Stimulated activated CD4-positive, alpha-beta T cell treated with anti-CD3 and anti-CD28 coated beads, TNF-alpha, amount 100 ng/mL, for 48 hours (primary cell): Measurements from ENCODE around the gene B4GALNT2.

Experiments used
- DNase-seq, 3 donors: peaks; one replicate each; pipeline ENCODE4 v3.0.0-alpha.2; 2020; ENCODE audit warnings: low read depth in 3 of 3

The B4GALNT2 gene

DNA sequence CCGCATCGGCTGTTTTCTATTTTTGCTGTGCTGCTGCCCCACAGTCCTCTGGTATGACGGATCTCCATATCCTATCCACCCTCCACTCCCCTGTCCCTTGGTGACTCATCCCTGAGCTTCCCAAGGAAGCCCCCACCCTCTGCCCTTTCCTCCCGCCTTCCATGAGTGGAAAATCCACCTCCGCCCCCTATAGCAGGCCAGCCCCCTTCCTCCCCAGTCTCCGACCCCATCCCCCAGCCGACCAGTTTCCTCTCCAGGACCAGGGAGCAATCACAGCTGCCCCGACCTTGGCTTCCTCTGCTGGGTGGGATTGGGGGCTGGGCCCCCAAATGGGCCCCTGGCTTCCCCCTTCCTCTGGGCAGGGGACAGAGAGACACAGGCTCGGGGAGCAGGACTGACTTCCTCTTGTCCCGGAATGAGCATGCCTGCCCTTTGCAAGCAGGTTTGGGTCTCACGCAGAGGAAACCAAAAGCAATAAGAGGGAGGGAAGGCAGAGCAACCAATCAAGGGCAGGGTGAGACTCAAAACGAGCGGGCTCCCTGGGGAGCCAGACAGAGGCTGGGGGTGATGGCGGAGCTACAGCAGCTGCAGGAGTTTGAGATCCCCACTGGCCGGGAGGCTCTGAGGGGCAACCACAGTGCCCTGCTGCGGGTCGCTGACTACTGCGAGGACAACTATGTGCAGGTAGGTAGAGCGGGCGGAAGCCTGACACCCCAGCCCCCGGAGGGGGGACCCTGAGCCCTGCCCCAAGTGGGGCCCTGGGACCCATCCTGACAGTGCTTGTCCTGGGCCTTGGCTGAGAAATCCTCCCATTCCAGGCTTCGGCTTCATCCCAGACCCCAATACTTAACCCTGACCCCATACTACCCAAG is 77.8 kb downstream of the B4GALNT2 start, which contains the start of the genes ABI3 and GNGT2:
Gene ABI3 (plus strand): TSS at position 550 of the 872 bp plus-strand sequence. CDS start 18 bp downstream, at position 568.
Gene GNGT2 (minus strand): TSS at position 417 of the 872 bp plus-strand sequence. CDS start 3,152 bp downstream, outside the sequence.
- peak in 1 of 3 donors; percentile 57 for DNase-seq

DNA sequence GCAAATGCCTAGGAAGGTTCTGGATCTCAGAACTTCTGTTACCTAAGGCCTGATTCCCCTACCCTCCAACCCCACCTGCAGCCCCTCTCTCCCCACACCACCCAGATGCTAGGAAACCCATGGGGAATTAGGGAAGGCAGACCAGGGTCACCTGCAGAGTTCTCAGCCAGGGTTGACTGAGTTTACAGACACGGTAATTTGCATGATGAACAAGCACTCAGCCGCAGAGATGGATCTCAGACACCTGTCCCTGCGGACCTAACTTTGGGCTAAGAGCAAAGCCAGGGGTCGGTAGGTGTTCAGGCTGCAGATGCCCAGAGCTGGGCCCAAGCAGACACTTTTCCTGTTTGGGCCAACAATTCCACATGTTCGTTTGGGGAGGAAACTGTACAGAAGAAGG is 80.8 kb downstream of the B4GALNT2 start:
- DNase-seq: no peak

DNA sequence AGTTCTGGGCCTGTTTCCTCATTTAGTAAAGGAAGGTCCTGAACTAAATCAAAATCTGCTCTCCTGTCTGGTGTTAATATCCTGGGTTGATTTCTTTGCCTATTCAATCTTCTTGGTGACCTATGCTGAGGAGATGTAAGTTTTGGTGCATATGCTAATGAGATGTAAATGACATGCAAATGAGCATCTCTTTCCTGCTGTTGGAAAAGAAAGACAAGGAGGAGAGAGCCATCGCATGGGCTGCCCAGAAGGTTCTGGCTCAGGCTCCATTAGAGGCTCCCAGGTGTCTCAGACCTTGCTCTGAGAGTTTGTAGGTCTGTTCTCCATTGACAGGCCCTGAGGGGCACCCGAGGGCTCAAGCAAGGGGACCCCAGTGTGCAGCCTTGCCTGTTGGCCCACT is 81.3 kb downstream of the B4GALNT2 start:
- no peak for DNase-seq

DNA sequence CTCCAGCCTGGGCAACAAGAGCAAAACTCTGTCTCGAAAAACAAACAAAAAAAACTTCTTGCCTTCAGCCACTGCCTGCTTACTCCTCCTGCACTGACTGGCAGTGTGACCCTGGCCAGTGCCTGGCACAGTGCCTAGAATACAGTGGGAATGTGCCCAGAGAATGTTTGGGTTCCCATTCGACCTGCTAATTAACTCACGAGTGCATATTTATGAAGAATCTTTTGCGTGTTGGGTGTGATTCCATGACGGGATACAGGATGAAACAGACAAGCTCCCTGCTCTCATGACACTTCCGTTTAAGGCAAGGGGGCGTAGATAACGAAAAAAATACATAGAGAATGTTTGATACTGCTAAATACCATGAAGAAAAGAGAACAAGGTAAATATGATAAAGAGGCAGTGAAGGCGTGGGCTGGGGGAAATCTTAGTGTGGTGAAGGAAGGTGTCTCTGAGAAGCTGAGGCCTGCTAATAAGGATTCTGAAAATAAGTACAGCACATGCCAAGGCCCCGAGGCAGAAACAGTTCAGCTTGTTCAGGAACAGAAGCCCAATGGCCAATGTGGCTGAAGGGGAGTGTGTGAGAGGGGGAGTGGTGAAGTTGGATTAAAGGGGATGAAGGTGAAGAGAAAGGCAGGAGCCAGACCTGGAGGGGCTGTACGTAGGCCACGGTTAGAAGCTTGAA is 82.2 kb downstream of the B4GALNT2 start:
- no peak for DNase-seq

DNA sequence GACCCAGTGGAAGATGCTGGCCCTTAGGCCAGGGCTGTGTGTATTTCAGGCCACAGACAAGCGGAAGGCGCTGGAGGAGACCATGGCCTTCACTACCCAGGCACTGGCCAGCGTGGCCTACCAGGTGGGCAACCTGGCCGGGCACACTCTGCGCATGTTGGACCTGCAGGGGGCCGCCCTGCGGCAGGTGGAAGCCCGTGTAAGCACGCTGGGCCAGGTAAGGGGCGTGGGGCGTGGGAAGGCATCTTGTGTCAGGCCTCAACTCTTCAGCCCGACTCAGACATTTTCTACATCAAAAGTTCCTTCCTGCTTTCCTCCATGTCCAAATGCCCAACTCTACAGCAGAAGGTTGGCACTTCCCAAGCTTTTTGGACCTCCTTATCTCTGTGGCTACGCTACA is 83.9 kb downstream of the B4GALNT2 start:
- no peak for DNase-seq

DNA sequence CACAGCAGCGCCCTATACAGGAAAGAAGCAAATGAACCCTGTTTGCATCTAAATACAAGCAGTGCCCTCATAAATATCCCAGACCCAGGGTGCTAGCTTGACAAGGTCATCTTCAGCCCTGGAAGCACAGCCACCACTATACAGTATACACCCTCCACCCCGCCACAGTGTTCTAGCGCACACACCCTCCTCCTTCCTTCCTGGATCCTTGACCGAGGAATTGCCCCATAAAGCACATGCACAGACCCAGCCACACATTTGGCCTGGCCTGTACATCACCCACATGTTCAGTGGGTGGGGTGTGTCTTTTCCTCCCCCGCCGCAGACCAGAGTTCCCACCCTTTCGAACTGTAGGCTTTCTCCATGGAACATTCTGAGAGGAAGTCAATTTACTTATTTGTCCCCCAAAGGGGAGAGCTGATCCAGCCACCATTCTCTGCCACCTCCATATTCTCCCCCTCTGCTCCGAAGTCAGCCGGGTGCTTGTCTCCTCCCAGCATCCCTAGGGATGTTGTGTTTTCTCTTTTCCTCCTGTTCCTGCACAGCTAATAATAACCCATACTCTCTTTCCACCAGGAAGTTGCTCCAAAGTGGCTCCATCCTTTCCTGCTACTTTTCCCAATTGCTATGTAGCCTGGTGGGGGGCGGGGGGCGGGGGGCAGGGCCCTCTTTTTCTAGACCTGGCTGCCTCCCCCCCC is 84.5 kb downstream of the B4GALNT2 start:
- DNase-seq: no peak

DNA sequence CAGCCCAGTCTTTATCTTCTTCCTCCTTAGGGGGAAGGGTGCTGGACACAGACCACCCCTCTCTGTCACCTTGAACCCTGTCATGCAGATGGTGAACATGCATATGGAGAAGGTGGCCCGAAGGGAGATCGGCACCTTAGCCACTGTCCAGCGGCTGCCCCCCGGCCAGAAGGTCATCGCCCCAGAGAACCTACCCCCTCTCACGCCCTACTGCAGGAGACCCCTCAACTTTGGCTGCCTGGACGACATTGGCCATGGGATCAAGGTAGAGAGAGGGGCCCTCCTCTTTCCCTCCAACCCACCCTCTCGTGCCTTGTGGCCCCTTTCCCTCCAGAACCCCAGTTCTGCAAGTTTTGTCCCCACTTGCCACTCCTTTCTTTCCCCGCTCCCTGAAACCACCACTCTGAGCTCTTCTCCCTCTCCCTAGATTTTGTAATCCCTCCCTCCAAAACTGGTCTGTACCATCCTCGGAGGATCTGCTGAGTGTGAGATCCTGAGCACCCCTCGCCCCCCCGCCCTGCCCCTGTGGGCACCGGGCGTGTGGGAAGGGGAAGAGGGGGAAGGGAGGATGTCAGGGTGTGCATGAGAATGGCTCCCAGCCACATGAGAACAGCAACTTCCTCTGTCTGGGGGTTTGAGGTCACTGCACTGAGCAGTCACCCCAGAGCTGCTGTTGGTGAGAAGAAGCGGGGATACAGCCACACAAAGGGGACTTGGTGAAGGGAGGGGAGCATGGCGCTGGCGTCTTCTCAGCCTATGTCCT is 85.3 kb downstream of the B4GALNT2 start:
- DNase-seq: no peak

DNA sequence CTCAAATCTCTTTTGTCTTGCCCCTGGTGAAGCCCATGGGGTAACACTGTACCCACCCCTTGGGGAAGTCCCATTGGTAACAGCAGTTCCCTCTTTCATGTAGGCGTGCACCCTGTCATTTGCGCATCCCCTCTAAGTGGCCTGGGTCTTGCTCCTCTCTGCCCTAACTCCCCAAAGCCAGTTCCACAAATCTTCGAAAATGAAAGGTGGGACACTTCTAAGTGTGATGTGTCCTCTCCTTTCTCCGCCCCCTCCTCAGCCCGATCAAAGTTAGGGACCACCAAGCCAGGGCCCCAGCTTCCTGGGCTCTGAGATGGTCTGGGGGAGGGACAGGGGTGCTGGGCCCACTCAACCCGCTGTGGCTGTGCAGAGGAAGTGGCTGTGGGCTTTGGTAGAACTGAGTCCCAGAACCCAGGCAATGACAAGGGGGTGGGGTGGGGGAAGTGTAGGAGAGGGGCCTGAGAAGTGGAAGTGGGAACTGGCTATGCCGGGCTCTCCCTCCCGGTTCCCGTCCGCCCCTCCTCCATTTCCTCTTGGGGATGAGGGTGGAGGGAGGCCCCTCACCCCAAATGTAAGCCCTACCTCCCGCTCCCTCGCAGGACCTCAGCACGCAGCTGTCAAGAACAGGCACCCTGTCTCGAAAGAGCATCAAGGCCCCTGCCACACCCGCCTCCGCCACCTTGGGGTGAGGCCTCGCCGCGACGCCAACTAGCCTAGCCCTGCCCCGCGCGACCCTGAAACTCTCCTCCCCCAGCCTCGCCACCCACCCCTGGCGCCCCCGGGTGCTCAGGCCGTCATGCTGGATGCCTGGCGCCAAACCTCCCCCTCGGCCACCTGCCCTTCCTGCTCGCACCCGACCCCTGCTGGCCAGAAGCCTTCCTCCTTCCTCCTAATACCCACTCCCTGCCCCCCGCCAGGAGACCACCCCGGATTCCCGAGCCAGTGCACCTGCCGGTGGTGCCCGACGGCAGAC is 86.7 kb downstream of the B4GALNT2 start:
- DNase-seq: no peak

DNA sequence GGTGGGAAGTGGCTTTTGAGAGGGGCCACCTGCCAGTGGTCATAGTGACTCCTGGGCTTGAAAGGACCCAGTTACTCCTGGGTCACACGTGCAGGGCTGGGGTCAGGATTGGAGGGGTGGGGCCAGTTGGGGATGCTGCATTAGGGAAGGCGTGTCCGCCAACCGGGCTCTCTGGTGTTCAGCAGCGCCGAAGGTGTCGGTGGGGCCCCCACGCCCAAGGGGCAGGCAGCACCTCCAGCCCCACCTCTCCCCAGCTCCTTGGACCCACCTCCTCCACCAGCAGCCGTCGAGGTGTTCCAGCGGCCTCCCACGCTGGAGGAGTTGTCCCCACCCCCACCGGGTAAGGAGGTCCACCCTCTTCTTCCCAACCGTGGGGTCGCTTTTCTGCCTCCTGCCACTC is 87.4 kb downstream of the B4GALNT2 start:
- DNase-seq: no peak

DNA sequence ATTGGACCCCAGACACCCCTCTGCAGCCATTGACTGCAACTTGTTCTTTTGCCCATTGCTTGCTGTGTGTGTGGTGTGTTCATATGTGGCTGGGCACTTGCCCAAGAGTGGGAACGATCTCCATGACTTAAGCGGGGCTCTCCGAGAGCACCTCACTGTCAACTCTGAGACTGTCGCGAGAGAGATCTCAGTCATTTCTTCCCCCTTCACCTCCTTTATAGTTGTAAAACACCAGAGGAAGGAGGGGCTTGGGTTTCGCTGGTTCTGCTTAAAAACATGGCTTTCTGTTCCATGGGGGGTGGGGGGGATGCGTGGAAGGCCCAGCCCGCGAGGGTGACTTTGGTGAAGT is 90.6 kb downstream of the B4GALNT2 start:
- no peak for DNase-seq

DNA sequence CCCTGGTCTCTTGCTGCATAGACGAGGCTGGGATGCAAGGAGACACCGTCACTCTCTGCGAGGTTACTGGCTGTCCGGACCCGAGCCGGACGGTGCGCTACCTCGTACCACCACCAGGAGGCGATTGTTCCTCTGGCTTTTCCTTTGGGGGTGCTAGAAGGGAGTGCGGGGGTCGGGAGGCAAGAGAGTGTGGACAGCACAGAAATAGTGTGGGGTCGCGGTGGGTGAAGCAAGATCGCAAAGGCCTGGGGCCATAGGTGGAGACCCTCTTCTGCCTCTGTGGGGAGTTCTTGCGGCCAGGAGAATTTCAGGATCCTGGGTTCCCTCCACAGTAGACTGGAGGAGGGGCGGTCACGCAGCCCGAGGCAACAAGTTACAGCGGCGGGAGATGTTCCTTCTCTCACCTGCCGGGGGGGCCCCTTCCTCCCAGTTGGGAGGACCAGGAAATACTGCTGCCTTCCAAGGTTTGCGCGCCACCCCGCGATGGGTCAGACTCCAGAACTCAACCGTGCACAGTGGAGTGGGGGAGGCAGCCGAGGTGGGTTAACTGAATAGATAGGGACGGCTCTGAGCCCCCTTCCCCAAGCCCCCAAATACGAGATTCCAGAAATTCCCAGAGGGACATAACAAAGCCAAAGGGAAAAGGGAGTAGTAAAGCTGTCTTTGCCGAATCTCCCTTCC is 91.1 kb downstream of the B4GALNT2 start:
- peak; percentile 46 to 62 (median 59) for DNase-seq

DNA sequence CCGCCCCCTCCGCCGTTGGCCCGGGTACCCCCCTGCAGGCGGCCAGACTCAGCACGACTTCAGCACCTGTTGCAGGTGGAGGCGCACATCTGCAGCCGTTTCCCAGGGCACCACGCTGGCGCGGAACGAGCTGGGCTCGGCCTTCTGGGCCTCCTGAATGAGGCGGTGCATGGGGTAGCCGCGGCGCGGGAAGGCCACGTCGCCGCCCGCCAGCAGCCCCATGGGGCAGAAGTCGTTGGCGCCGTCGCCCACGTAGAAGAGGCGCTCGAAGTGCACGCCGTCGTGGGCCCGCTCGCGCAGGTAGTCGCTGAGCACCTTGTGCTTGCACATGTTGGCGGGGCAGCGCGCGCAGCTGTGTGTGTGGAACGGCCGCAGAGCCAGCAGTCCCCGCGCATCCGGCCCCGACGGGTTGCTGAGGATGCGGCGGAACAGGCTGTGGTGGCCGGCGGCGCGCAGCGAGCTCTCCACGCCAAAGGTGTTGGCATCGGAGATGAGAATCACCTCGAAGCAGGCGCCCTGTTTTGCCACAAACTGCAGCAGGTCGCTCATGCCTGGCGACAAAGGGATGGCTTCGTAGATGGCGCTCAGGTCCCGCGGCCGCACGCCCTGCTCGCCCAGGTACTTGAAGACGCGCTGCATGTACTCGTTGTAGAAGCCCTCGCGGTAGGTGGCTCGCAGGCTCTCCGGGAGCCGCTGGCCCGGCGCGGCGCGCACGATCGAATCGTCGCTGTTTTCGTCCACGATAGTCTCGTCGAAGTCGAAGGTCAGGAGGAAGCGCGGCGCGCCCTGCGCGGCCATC is 91.8 kb downstream of the B4GALNT2 start:
- DNase-seq: no peak

DNA sequence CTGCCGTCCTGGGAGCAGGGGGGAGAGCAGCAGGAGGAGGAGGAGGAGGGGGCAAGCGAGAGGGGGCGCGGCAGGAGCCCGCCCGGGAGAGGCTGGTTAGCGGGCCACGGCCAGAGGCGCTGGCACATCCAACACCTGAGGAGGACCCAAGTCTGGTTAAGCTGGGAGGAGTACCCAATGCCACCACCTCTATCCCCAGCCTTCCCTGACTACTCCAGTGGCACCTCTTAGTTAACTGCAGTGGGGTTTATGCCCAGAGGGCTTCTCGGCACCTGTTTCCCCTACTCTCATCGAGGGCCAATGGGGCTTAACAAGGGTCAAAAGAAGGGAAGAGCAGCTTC is 92.4 kb downstream of the B4GALNT2 start:
- DNase-seq: no peak

DNA sequence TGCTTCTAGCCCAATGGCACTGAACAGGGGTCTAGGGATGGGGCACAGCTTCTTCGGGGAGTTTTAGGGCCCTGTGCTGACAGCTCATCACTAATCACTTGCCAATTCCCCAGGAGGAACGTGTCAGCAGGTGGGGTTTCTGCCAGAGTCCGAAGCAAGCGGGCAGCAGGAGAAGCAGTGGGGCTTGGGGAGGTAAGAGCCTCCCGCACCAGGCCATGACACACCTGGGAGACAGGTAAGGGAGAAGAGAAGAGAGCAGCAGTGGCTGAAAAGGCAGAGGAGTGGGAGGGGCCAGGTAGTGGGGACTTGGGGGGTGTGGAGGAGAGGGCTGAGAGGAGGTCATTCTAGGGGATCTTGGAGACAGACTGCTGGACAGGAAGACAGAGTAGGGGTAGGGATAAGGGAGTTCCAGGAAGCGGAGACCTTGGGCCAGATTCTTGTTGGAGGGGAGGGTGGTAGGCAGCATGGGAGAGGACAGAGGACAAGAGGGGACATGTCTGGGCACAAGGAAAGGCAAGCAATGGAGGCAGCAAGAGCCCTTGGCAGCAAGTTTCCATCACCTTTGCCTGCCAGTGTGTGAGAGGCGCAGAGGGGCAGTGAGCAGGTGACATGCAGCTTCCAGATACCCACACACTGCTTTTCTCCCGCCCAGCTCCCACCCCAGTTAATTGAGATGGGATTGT is 93.1 kb downstream of the B4GALNT2 start:
- no peak for DNase-seq
